Neural cell (in vitro differentiated cells): ENCODE results near the gene ADAP2. TPM values are rescaled to one million over a fixed set of nuclear protein-coding genes. Genes with fewer than 3 reads are reported as not detected.
"Not testable (repeated sequence)": the region's sequence is repeated elsewhere in the genome, so short reads cannot be mapped to it uniquely, and the experiment has no call there.

ENCODE experiments used
- H2AFZ ChIP-seq: fragments of 200-600, 300-800 bp; sonication (generic), shearing (Covaris generic); 2 replicates; pipeline ENCODE4 v1.6.0; 2014; ENCODE audit warnings: low read depth, mild to moderate bottlenecking, antibody characterized with exemption, low read length, moderate library complexity
- H3F3A ChIP-seq: fragments of 200-600 bp; shearing (Covaris generic); 2 replicates; pipeline ENCODE4 v1.6.1; 2016; ENCODE audit warnings: mild to moderate bottlenecking, moderate library complexity, mixed read lengths, antibody characterized with exemption, low read length; ENCODE audit not compliant: insufficient read depth, poor library complexity, severe bottlenecking
- H3K27ac ChIP-seq: fragments of 200-600, 300-800 bp; sonication (generic), shearing (Covaris generic); 2 replicates; pipeline ENCODE4 v1.5.1; 2014; ENCODE audit warnings: mild to moderate bottlenecking, low read length, moderate library complexity
- H3K27me3 ChIP-seq: fragments of 300-800, 200-600 bp; sonication (generic), shearing (Covaris generic); 2 replicates; pipeline ENCODE4 v1.6.0; 2014; ENCODE audit warnings: mild to moderate bottlenecking, low read depth, low read length, moderate library complexity; ENCODE audit not compliant: insufficient read depth
- H3K36me3 ChIP-seq: fragments of 300-800, 200-600 bp; sonication (generic), shearing (Covaris generic); 2 replicates; pipeline ENCODE4 v1.5.1; 2014; ENCODE audit warnings: mild to moderate bottlenecking, antibody characterized with exemption, low read length, moderate library complexity; ENCODE audit not compliant: insufficient read depth
- H3K4me2 ChIP-seq: fragments of 300-800, 200-600 bp; sonication (generic), shearing (Covaris generic); 2 replicates; pipeline ENCODE4 v1.6.0; 2014; ENCODE audit warnings: mild to moderate bottlenecking, low read length
- H3K4me3 ChIP-seq: fragments of 300-800, 200-600 bp; sonication (generic), shearing (Covaris generic); 2 replicates; pipeline ENCODE4 v1.5.1; 2014; ENCODE audit warnings: mild to moderate bottlenecking, low read length, moderate library complexity
- H3K79me2 ChIP-seq: fragments of 200-600 bp; shearing (Covaris generic); replicated peaks from 2 replicates; pipeline ENCODE4 v1.6.0; 2014; ENCODE audit warnings: mild to moderate bottlenecking, low read length, moderate library complexity; ENCODE audit not compliant: insufficient read depth
- H3K9ac ChIP-seq: fragments of 300-800, 200-600 bp; sonication (generic), shearing (Covaris generic); 2 replicates; pipeline ENCODE4 v1.6.1; 2016; ENCODE audit warnings: mild to moderate bottlenecking, low read length, mixed read lengths
- H3K9me2 ChIP-seq: fragments of 200-600 bp; shearing (Covaris generic); 2 replicates; pipeline ENCODE4 v1.6.1; 2016; ENCODE audit warnings: mild to moderate bottlenecking, low read length, mixed read lengths; ENCODE audit not compliant: insufficient read depth
- H3K9me3 ChIP-seq: fragments of 200-600, 300-800 bp; sonication (generic), shearing (Covaris generic); 2 replicates; pipeline ENCODE4 v1.6.1; 2016; ENCODE audit warnings: mild to moderate bottlenecking, mixed run types, low read length, moderate library complexity, mixed read lengths
- H4K20me1 ChIP-seq: fragments of 200-600 bp; shearing (Covaris generic); 2 replicates; pipeline ENCODE4 v1.6.1; 2016; ENCODE audit warnings: mild to moderate bottlenecking, mixed run types; ENCODE audit not compliant: insufficient read depth
- CTCF ChIP-seq: fragments of 450-650 bp; IDR thresholded peaks from 2 replicates; pipeline ENCODE4 v1.5.1; 2014; ENCODE audit warnings: antibody characterized with exemption, mild to moderate bottlenecking, moderate library complexity; ENCODE audit not compliant: poor library complexity, severe bottlenecking
- EP300 ChIP-seq: fragments of 450-650 bp; conservative IDR thresholded peaks from 2 replicates; pipeline ENCODE4 v1.6.1; 2014; ENCODE audit warnings: antibody characterized with exemption, mild to moderate bottlenecking, moderate library complexity; ENCODE audit not compliant: poor library complexity, severe bottlenecking
- EZH2 ChIP-seq: fragments of 200-600, 300-800 bp; shearing (Covaris generic), sonication (generic); IDR thresholded peaks from 2 replicates; pipeline ENCODE4 v1.6.1; 2014; ENCODE audit warnings: antibody characterized with exemption, low read length, borderline replicate concordance, mild to moderate bottlenecking; ENCODE audit not compliant: insufficient read depth, poor library complexity, severe bottlenecking
- MXI1 ChIP-seq: fragments of 450-650 bp; conservative IDR thresholded peaks from 2 replicates; pipeline ENCODE4 v1.6.1; 2014; ENCODE audit warnings: antibody characterized with exemption, mild to moderate bottlenecking; ENCODE audit not compliant: poor library complexity, severe bottlenecking
- POLR2AphosphoS5 ChIP-seq: IDR thresholded peaks from 2 replicates; pipeline ENCODE4 v1.6.1; 2012
- RAD21 ChIP-seq: fragments of 450-650 bp; conservative IDR thresholded peaks from 2 replicates; pipeline ENCODE4 v1.6.1; 2014; ENCODE audit warnings: antibody characterized with exemption, mild to moderate bottlenecking, moderate library complexity
- REST ChIP-seq: IDR thresholded peaks from 2 replicates; pipeline ENCODE4 v1.6.1; 2012; ENCODE audit warnings: borderline replicate concordance
- SMC3 ChIP-seq: fragments of 450-650 bp; conservative IDR thresholded peaks from 2 replicates; pipeline ENCODE4 v1.6.1; 2014; ENCODE audit warnings: antibody characterized with exemption, mild to moderate bottlenecking, moderate library complexity; ENCODE audit not compliant: poor library complexity
- TAF1 ChIP-seq: IDR thresholded peaks from 2 replicates; pipeline ENCODE4 v1.6.1; 2012; ENCODE audit warnings: low read depth
- polyA plus RNA-seq: library from polyadenylated mRNA; depleted of rRNA; stranded (reverse); fragments of >200 nt; gene quantifications from 2 replicates; pipeline ENCODE4 v1.2.3, GENCODE V29; 2014

The ADAP2 gene
- polyA plus RNA-seq, 1 donor from 2014 or later: 0.92 TPM

GRCh38 chr17:30958187-30958586 lies 36.4 kb downstream of the ADAP2 start:
- Histone ChIP-seq H3K9ac (no peak overlapping the region), H3K9me2 (no peaks in the 10 kb centered on the region), H3K9me3 (no peaks in the 10 kb centered on the region), H3K36me3 (no peaks in the 10 kb centered on the region), H3K4me3 (no peak overlapping the region), H3F3A (no peaks in the 10 kb centered on the region), H3K27ac (no peak overlapping the region), H3K4me2 (no peak overlapping the region), H3K79me2 (no peaks in the 10 kb centered on the region), H4K20me1 (no peaks in the 10 kb centered on the region), H2AFZ (no peak overlapping the region), H3K27me3 (no peaks in the 10 kb centered on the region)
- TF ChIP-seq EZH2: no peak
- TF ChIP-seq SMC3: no peak
- TF ChIP-seq EP300: no peak
- no peak for TF ChIP-seq RAD21
- no peak for TF ChIP-seq REST
- no peak for TF ChIP-seq CTCF
- TF ChIP-seq MXI1: no peak
- no peak for TF ChIP-seq POLR2AphosphoS5
- no peak for TF ChIP-seq TAF1

- Histone ChIP-seq H3K27me3 (no peaks in the 10 kb centered on the region), H3K9me2 (no peaks in the 10 kb centered on the region), H2AFZ (no peak overlapping the region), H4K20me1 (no peaks in the 10 kb centered on the region), H3K9ac (no peak overlapping the region), H3K9me3 (no peaks in the 10 kb centered on the region), H3K27ac (no peak overlapping the region), H3K79me2 (no peaks in the 10 kb centered on the region), H3K36me3 (no peaks in the 10 kb centered on the region), H3K4me3 (no peak overlapping the region), H3F3A (no peaks in the 10 kb centered on the region), H3K4me2 (no peak overlapping the region)
- TF ChIP-seq POLR2AphosphoS5 (no peak), TAF1 (no peak), RAD21 (no peak)
These were observed 39.8 kb downstream of the ADAP2 start for GRCh38 chr17:30961209-30962188.

- not testable (repeated sequence) for H3K9ac ChIP-seq, H3K36me3 ChIP-seq
These were observed 42.6 kb downstream of the ADAP2 start for GRCh38 chr17:30964312-30964711.

More at GRCh38 chr17:30964312-30964711, 42.6 kb downstream of the ADAP2 start:
- not testable (repeated sequence) for H3F3A ChIP-seq, H3K4me3 ChIP-seq, H2AFZ ChIP-seq, H3K9me2 ChIP-seq, H3K27me3 ChIP-seq, H3K27ac ChIP-seq, H3K9me3 ChIP-seq, H3K4me2 ChIP-seq, H3K79me2 ChIP-seq, H4K20me1 ChIP-seq
